Natural killer cell (primary cell): ENCODE measurements around the gene POLR3H. TPM values are rescaled to one million over a fixed set of nuclear protein-coding genes. Genes with fewer than 3 reads are reported as not detected.

Experiments used
- ATAC-seq, 3 donors: fragments of 150-1000 bp in 2 of 3; fragments of 200-7000 bp in 1 of 3; cut with Tn5 transposase; 1 replicate in 1 of 3; 2 replicates in 2 of 3; pipeline ENCODE4 v1.10.0; 2021; ENCODE audit warnings: mild to moderate bottlenecking in 2 of 3, moderate library complexity in 2 of 3
- DNase-seq, 2 donors: peaks; one replicate each; pipeline versions ENCODE4 v3.0.0 to v3.0.0-alpha.2; 2013 to 2021; ENCODE audit warnings: mixed read lengths in 1 of 2
- H3K27ac ChIP-seq: one replicate; pipeline ENCODE4 v1.5.1; 2013; ENCODE audit warnings: mild to moderate bottlenecking, low read length
- H3K27me3 ChIP-seq: one replicate; pipeline ENCODE4 v1.6.1; 2013; ENCODE audit warnings: low read length; ENCODE audit not compliant: control insufficient read depth, insufficient read depth
- H3K36me3 ChIP-seq: one replicate; pipeline ENCODE4 v1.6.1; 2013; ENCODE audit warnings: low read length; ENCODE audit not compliant: control insufficient read depth, insufficient read depth
- H3K4me1 ChIP-seq: one replicate; pipeline ENCODE4 v1.6.1; 2013; ENCODE audit warnings: low read length; ENCODE audit not compliant: control insufficient read depth, insufficient read depth
- H3K4me3 ChIP-seq: one replicate; pipeline ENCODE4 v1.5.1; 2013; ENCODE audit warnings: low read length
- H3K9me3 ChIP-seq: one replicate; pipeline ENCODE4 v1.6.1; 2013; ENCODE audit warnings: low read length; ENCODE audit not compliant: control insufficient read depth, insufficient read depth
- H3K27ac Mint-ChIP-seq, 2 donors: one replicate each; pipeline ENCODE4 v1.8.0; 2022; ENCODE audit warnings: mild to moderate bottlenecking in 2 of 2, mixed read lengths in 2 of 2, moderate library complexity in 1 of 2
- H3K27me3 Mint-ChIP-seq, 2 donors: one replicate each; pipeline ENCODE4 v1.8.0; 2022; ENCODE audit warnings: low read depth in 2 of 2, mixed read lengths in 2 of 2
- H3K36me3 Mint-ChIP-seq: one replicate; pipeline ENCODE4 v1.8.0; 2022; ENCODE audit warnings: mixed read lengths
- H3K4me1 Mint-ChIP-seq, 2 donors: one replicate each; pipeline ENCODE4 v1.8.0; 2022; ENCODE audit warnings: mixed read lengths in 2 of 2
- H3K4me3 Mint-ChIP-seq: one replicate; pipeline ENCODE4 v1.8.0; 2022; ENCODE audit warnings: mild to moderate bottlenecking, moderate library complexity, mixed read lengths
- H3K9me3 Mint-ChIP-seq, 2 donors: one replicate each; pipeline ENCODE4 v1.8.0; 2022; ENCODE audit warnings: mixed read lengths in 2 of 2
- CTCF ChIP-seq: fragments of 200-600 bp; IDR thresholded peaks from one replicate; pipeline ENCODE4 v1.8.0; 2022; ENCODE audit warnings: antibody characterized with exemption
- WGBS: methylation state at CpG from one replicate; pipeline ENCODE4 v1.1.7; 2013; ENCODE audit warnings: missing lambda C conversion rate; ENCODE audit not compliant: insufficient coverage; 5-methylcytosine and 5-hydroxymethylcytosine counted together
- intact Hi-C: fragments of 100-400 bp; cut with micrococcal nuclease; formaldehyde crosslinking; loops from one replicate; pipeline ENCODE4 v1.14.2; 2022
- total RNA-seq, 4 donors: library from RNA; stranded (reverse); fragments of 120-200 nt in 1 of 4; gene quantifications; one replicate each; pipeline versions ENCODE4 v1.2.3 to v1.2.4, GENCODE V29; 2013 to 2022

The POLR3H gene
- total RNA-seq, 3 donors from 2014 or later (not counting 1 experiment from before 2014, with no cell fraction given): 13.1 to 18.8 (median 16.2) TPM

GRCh38 chr22:41535244-41535643 lies 9.0 kb downstream of the POLR3H start:
- H3K4me1 Mint-ChIP-seq: no peaks in the 10 kb centered on the region
- peaks cover 17% of the 10 kb centered on the region for H3K36me3 ChIP-seq
- H3K9me3 Mint-ChIP-seq: no peaks in the 10 kb centered on the region
- no peaks in the 10 kb centered on the region for H3K27me3 ChIP-seq
- DNase-seq (no peak), ATAC-seq (no peak)
- no peak overlapping the region for H3K27ac Mint-ChIP-seq
- H3K4me3 ChIP-seq: no peak overlapping the region
- H3K9me3 ChIP-seq: no peaks in the 10 kb centered on the region
- 87% methylated on average over 5 of the region's 5 CpGs for WGBS
- H3K4me1 ChIP-seq: peaks cover 8% of the 10 kb centered on the region
- H3K27me3 Mint-ChIP-seq: no peaks in the 10 kb centered on the region
- intact Hi-C loops: no loop called here
- no peaks in the 10 kb centered on the region for H3K36me3 Mint-ChIP-seq
- no peak for TF ChIP-seq CTCF
- H3K4me3 Mint-ChIP-seq: no peak overlapping the region
- H3K27ac ChIP-seq: no peak overlapping the region

- no peak for TF ChIP-seq CTCF
- Histone ChIP-seq H3K4me1 (peaks cover 8% of the 10 kb centered on the region), H3K9me3 (no peaks in the 10 kb centered on the region), H3K27ac (no peak overlapping the region), H3K27me3 (no peaks in the 10 kb centered on the region), H3K4me3 (no peak overlapping the region), H3K36me3 (peaks cover 19% of the 10 kb centered on the region)
- Mint-ChIP-seq H3K9me3 (no peaks in the 10 kb centered on the region), H3K27ac (no peak overlapping the region), H3K4me3 (no peak overlapping the region), H3K36me3 (no peaks in the 10 kb centered on the region), H3K4me1 (no peaks in the 10 kb centered on the region), H3K27me3 (no peaks in the 10 kb centered on the region)
- DNase-seq: no peak
- ATAC-seq: no peak
- intact Hi-C loops: no loop called here
- 93% methylated on average over 8 of the region's 8 CpGs for WGBS
Measured at GRCh38 chr22:41534219-41534618, 10.1 kb downstream of the POLR3H start.

- Histone ChIP-seq H3K4me1 (peaks cover 8% of the 10 kb centered on the region), H3K36me3 (peaks cover 29% of the 10 kb centered on the region), H3K4me3 (no peak overlapping the region), H3K9me3 (no peaks in the 10 kb centered on the region), H3K27me3 (no peaks in the 10 kb centered on the region), H3K27ac (no peak overlapping the region)
- no peaks in the 10 kb centered on the region for H3K36me3 Mint-ChIP-seq
- TF ChIP-seq CTCF: peak; percentile 68
- peak; percentile 71 to 89 (median 81) for ATAC-seq
- H3K9me3 Mint-ChIP-seq: no peaks in the 10 kb centered on the region
- H3K27ac Mint-ChIP-seq: no peak overlapping the region
- H3K4me3 Mint-ChIP-seq: no peak overlapping the region
- H3K4me1 Mint-ChIP-seq: no peaks in the 10 kb centered on the region
- intact Hi-C loops: loop anchor here (1.0 kb wide), 1 partner anchor 130 kb away; no protein-coding TSS in a partner anchor
- WGBS: 70% methylated on average over 19 of the region's 19 CpGs
- no peaks in the 10 kb centered on the region for H3K27me3 Mint-ChIP-seq
- peak; percentile 59 to 81 for DNase-seq
Measured at GRCh38 chr22:41532908-41533825, 11.1 kb downstream of the POLR3H start.
